Glomerular visceral epithelial cell (primary cell): ENCODE results near the gene HSPA6.
"Not testable (repeated sequence)": the region's sequence is repeated elsewhere in the genome, so short reads cannot be mapped to it uniquely, and the experiment has no call there.

Experiments used
- DNase-seq: peaks from one replicate; pipeline ENCODE4 v3.0.0-alpha.2; 2016; ENCODE audit errors: extremely low spot score

HSPA6 gene

GRCh38 chr1:161560960-161561715, 36.8 kb downstream of the HSPA6 start:
- DNase-seq = not testable (repeated sequence)

- not testable (repeated sequence) for DNase-seq
Measured at GRCh38 chr1:161562441-161562840, 38.1 kb downstream of the HSPA6 start.

- not testable (repeated sequence) for DNase-seq
Measured at GRCh38 chr1:161563522-161563921, 39.2 kb downstream of the HSPA6 start.

- not testable (repeated sequence) for DNase-seq
Measured at GRCh38 chr1:161566602-161566960, 42.2 kb downstream of the HSPA6 start.

- DNase-seq = not testable (repeated sequence)
Measured at GRCh38 chr1:161571703-161572102, 47.4 kb downstream of the HSPA6 start.
